ENCODE data around the gene ATP9B.

The ATP9B gene

GRCh38 chr18:79400091-79400590 is 330.9 kb downstream of the ATP9B start:
- DNase-seq: no peak

- no peak for DNase-seq
Measured at GRCh38 chr18:79400591-79401381, 331.6 kb downstream of the ATP9B start.

- no peak for DNase-seq
Measured at GRCh38 chr18:79401494-79402208, 332.5 kb downstream of the ATP9B start.

- no peak for DNase-seq
Measured at GRCh38 chr18:79402209-79402576, 333.0 kb downstream of the ATP9B start.

GRCh38 chr18:79402977-79403722 is 334.0 kb downstream of the ATP9B start:
- DNase-seq: no peak

DNA sequence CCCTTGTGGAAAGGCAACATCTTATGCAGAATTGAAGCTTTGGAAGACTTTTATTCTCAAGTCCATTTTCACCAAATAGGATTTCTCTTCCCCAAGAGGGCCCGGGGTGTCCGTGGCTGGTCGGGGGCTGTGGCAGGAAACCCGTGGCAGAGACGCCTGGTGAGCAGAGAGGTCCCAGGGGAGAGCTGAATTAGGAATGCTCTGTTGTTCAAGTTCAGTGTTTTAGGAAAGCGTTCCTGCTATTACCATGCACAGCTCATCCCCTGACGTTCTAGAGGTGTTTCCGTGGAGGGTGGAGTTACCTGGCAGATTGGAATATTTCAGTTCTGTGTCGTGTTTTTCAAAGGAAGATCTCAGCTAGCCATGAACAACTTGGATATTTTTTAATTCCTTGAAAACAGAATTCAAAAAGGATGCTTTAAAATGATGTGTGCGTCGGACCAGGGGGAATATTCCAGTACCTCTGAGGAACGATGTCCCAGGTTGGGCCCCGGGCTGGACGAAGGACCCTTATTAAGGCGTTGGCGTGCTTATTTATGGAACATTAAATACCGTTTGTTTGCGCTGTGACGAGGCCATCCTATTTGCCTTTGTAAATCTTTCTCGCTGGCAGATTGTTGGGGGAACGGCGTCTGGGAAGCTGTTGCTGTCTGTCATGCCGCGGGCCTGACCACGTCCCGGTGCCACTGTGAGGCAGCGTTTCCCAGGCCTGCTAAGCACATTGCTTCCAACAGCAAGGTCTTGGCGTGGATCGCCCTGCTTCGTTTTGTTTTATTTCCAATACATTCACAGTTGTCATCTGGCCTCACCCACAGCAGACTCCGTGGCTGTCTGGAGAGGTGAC is 334.8 kb downstream of the ATP9B start:
- no peak for DNase-seq

DNA sequence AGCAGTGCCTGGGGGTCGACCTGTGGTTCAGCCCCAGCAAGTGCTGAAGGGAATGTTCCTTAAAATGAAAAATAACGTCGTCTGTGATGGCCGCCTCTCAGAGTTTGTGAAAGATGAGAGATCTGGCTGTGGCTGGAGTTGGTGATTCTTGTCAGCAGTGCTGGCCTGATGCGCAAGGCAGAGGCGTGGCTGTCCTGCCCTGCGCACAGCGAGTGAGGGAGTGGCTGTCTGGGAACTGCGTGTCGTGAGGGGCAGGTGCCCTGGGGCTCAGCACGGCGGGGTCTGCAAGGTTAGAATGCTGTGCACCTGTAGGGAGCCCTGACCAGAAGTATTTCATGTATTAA is 335.3 kb downstream of the ATP9B start:
- no peak for DNase-seq

DNA sequence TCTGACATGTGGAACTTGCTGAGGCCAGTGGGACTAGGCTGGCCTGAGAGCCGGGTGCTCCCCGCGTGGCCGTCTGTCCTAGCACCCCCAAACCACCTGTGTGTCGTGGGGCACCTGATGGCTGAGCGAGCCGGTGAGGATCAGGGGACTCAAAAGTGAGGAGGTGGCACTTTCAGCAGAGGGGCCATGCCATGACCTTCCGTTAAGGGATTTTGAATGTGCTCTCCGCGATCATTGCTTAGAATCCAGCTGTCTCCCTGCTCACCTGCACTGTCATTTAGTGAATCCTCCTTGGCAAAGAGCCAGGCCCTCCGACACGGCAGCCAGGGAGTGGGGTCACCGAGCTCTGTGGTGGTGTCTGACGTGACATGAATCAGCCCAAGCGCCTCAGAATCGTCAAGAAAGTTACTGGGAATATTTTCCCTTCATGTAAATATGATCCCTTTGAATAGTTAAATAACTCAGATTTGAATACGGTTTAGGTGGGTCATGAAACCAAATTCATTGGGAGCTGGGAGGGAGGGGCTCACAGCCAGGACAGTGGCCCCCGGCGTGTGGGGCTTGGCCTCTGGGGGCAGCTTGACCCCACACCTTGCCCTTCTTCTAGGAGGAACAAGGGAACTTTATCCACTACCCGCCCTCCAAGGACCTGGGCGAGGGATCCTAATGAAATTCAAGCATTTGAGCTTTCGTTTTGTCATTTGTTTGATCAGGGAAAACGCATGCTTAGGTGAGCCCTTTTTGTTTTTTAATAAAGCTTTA is 336.0 kb downstream of the ATP9B start:
- DNase-seq: no peak

GRCh38 chr18:79405781-79406575 is 336.8 kb downstream of the ATP9B start:
- no peak for DNase-seq

DNA sequence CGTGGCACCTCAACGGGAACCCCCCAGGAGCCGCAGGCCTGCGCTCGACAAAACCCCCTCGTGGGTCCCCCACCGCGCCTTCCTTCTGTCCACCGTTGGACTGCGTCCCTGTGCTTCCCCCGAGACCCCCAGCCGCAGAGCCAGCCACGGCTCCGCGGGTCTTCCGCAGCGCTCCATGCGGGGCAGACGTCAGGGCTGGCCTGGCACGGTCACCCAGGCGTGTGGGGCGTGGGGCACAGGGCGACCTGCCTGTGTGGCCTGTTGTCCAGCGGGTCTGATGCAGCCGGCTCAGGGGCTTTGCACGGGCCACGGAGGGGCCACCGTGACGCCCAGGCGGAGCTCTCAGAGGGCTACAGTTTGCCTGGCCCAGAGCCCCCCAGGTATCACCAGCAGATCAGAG is 337.5 kb downstream of the ATP9B start:
- no peak for DNase-seq

GRCh38 chr18:79409313-79409712 is 340.1 kb downstream of the ATP9B start:
- DNase-seq: no peak

GRCh38 chr18:79410171-79410641 is 341.0 kb downstream of the ATP9B start:
- no peak for DNase-seq

DNA sequence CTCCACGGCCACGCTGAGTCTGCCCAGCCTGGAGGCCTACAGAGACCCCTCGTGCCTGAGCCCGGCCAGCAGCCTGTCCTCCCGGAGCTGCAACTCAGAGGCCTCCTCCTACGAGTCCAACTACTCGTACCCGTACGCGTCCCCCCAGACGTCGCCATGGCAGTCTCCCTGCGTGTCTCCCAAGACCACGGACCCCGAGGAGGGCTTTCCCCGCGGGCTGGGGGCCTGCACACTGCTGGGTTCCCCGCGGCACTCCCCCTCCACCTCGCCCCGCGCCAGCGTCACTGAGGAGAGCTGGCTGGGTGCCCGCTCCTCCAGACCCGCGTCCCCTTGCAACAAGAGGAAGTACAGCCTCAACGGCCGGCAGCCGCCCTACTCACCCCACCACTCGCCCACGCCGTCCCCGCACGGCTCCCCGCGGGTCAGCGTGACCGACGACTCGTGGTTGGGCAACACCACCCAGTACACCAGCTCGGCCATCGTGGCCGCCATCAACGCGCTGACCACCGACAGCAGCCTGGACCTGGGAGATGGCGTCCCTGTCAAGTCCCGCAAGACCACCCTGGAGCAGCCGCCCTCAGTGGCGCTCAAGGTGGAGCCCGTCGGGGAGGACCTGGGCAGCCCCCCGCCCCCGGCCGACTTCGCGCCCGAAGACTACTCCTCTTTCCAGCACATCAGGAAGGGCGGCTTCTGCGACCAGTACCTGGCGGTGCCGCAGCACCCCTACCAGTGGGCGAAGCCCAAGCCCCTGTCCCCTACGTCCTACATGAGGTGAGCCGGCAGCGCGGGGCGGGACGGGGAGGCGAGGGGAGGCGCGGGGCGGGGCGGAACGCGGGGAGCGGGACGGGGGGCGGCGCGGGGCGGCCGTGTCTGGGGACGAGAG is 341.8 kb downstream of the ATP9B start:
- no peak for DNase-seq

DNA sequence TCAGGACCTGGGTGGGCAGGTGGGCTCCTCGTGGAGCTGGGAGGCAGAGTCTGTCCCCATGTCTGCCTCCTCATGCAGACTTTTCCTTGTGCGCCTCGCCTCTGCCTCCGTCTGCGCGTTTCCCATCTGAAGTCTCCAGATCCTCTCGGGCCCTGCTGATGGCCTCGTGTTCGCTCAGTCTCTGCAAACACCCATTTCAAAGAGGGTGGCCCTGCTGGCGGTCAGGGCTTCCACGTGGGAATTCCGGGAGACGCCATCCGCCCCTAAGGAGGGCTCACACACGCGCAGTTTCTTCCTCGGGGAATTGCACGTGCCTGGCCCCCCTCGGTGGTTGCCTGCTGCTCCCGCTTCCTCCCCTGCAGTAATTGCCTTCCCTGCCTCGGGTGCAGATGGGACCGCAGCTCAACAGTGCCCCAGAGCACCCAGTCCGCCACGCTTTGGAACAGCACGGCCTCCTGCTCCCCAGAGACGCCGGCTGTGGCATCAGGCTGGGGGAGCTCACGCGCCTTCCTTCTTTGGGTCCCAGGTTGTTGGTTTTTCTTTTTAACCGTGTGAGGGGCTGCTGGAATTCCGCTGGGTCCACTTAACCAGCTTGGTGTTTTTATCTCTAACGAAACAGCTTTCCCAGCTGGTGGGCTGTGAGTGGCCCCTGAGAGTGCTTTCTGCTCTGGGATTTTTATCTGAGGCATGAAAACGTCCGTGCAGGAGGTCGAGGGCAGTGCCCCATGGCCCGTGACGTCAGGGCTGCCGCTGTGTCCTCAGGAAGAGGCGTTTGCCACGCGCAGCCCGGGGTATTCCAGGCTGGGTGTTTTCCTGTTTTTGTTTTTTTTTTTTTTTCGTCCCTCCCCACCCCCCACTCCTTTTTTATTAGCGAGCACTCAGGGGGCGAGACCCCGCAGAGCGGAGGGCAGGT is 342.7 kb downstream of the ATP9B start:
- no peak for DNase-seq

- DNase-seq: no peak
Measured at GRCh38 chr18:79413025-79413424, 343.8 kb downstream of the ATP9B start.

DNA sequence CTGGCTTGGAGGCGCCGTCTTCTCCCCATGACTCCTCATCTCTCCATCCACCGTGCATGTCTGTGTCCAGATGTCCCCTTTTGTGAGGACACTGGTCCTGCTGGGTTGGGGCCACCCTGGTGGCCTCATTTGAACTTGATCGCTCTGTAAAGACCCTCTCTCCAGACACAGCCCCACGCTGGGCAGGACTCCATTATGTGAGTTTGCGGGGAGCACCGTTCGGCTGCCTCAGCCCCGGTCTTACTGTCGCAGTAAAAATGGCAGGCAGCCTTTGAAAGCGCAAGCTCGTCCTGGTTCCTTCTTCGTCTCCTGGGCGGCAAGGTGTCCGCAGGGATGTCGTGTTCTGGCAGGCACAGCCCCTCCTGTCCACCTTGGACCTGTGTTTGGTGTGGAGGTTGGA is 344.2 kb downstream of the ATP9B start:
- no peak for DNase-seq

GRCh38 chr18:79413901-79414300 is 344.7 kb downstream of the ATP9B start:
- DNase-seq: no peak

GRCh38 chr18:79416022-79416676 is 347.0 kb downstream of the ATP9B start:
- no peak for DNase-seq

All from NCI-H187 treated with DMSO at 0.1 percent for 48 hours (cell line).